Peyer's patch (tissue), 4 donors: ENCODE results near the gene MYH10. TPM values are rescaled to one million over a fixed set of nuclear protein-coding genes. Genes with fewer than 3 reads are reported as not detected.

Experiments used
- DNase-seq, 3 donors: peaks; one replicate each; pipeline ENCODE4 v3.0.0-alpha.2; 2017 to 2019
- H3K27ac ChIP-seq, 4 donors: fragments of 200-600 bp; sonication (generic); one replicate each; pipeline ENCODE4 v1.5.1; 2016 to 2019
- H3K27me3 ChIP-seq, 2 donors: fragments of 200-600 bp; sonication (generic); one replicate each; pipeline ENCODE4 v1.5.1; 2019
- H3K36me3 ChIP-seq, 3 donors: fragments of 200-600 bp; sonication (generic); one replicate each; pipeline ENCODE4 v1.5.1; 2016 to 2019
- H3K4me1 ChIP-seq, 4 donors: fragments of 200-600 bp; sonication (generic); one replicate each; pipeline ENCODE4 v1.5.1; 2016 to 2019
- H3K4me3 ChIP-seq, 4 donors: fragments of 200-600 bp; sonication (generic); 1 replicate in 3 of 4; 2 replicates in 1 of 4; pipeline ENCODE4 v1.5.1; 2016 to 2019; ENCODE audit warnings: mild to moderate bottlenecking in 1 of 4
- H3K9me3 ChIP-seq, 4 donors: fragments of 200-600 bp; sonication (generic); one replicate each; pipeline ENCODE4 v1.5.1; 2016 to 2019; ENCODE audit warnings: mild to moderate bottlenecking in 1 of 4
- POLR2A ChIP-seq, 2 donors: fragments of 450-650 bp; IDR thresholded peaks; one replicate each; pipeline ENCODE4 v1.5.1; 2017; ENCODE audit warnings: antibody characterized with exemption in 2 of 2, mild to moderate bottlenecking in 2 of 2, moderate library complexity in 2 of 2
- total RNA-seq, 4 donors: library from RNA; depleted of rRNA; stranded (reverse); fragments of >200 nt; gene quantifications; one replicate each; pipeline ENCODE4 v1.1.0, GENCODE V29; 2016
- TF ChIP-seq, protein P1 (sequence below), 6 experiments: fragments of 450-650 bp in 4 of 6; fragments of 200-600 bp in 2 of 6; sonication (generic) in 1 of 6; IDR thresholded peaks; one replicate each; pipeline ENCODE4 v1.5.1; 2017 to 2019; ENCODE audit warnings: antibody characterized with exemption in 6 of 6, mild to moderate bottlenecking in 3 of 6, moderate library complexity in 1 of 6

MYH10 gene
- total RNA-seq, 4 donors from 2014 or later: 1.2 to 10.7 (median 3.6) TPM

GRCh38 chr17:8631554-8631877 lies 991 bp upstream of the MYH10 start:
- Histone ChIP-seq H3K36me3 (no peaks in the 10 kb centered on the region), H3K4me3 (peak overlapping the region; percentile 57 to 82 (median 76)), H3K4me1 (peaks cover 0 to 17% (median 12%) of the 10 kb centered on the region in 4 donors), H3K27me3 (peaks cover 0 to 12% of the 10 kb centered on the region in 2 donors), H3K27ac (peak overlapping the region in 3 of 4 donors; percentile 36 to 72 (median 60)), H3K9me3 (no peaks in the 10 kb centered on the region)
- no peak for DNase-seq
- TF ChIP-seq, protein P1, sequence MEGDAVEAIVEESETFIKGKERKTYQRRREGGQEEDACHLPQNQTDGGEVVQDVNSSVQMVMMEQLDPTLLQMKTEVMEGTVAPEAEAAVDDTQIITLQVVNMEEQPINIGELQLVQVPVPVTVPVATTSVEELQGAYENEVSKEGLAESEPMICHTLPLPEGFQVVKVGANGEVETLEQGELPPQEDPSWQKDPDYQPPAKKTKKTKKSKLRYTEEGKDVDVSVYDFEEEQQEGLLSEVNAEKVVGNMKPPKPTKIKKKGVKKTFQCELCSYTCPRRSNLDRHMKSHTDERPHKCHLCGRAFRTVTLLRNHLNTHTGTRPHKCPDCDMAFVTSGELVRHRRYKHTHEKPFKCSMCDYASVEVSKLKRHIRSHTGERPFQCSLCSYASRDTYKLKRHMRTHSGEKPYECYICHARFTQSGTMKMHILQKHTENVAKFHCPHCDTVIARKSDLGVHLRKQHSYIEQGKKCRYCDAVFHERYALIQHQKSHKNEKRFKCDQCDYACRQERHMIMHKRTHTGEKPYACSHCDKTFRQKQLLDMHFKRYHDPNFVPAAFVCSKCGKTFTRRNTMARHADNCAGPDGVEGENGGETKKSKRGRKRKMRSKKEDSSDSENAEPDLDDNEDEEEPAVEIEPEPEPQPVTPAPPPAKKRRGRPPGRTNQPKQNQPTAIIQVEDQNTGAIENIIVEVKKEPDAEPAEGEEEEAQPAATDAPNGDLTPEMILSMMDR (IDR thresholded peaks at IDR 0.05): peak in 1 of 6 experiments; percentile 0
- no peak for TF ChIP-seq POLR2A (IDR thresholded peaks at IDR 0.05)

DNA sequence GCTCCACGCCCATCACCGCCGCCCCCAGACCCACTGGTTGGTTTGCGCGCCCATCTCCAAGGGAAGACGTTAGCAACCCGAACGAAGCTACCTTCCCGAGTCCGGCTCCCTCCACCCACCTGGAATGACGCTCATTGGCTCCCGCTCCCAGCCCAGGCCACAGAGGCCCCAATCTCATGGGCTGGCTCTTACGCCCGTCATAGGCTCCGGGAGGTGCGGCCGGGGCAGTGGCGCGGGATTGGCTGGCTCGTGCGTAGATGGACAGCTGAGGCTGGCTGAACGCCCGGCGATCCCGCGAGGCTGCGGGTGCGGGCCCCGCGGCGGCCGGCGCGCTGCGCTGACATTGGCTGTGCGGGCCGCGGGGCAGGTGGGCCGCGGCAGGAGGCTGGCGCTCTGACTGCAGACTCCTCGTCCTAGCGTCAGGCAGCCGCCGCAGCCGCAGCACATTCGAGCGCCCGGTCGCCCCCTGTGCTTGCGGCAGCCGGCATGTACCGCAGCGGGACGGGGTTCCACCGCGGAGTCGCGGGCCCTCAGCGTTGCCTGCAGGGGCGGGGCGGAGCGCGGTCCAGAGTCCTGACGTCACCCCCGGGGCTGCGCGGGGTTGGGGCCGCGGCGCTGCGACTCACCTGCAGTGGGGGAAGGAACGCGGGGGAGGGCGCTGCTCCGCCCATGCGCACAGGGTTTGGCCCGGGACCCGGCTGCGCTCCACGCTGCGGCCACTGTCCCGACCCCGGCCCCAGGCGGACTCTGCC lies 453 bp upstream of the MYH10 start:
- H3K4me1 ChIP-seq: peaks cover 0 to 17% (median 12%) of the 10 kb centered on the region in 4 donors
- H3K27ac ChIP-seq: peak overlapping the region; percentile 16 to 72 (median 48)
- no peaks in the 10 kb centered on the region for H3K36me3 ChIP-seq
- no peaks in the 10 kb centered on the region for H3K9me3 ChIP-seq
- no peak for TF ChIP-seq POLR2A (IDR thresholded peaks at IDR 0.05)
- TF ChIP-seq, protein P1 (IDR thresholded peaks at IDR 0.05): peak in 3 of 6 experiments; percentile 9 to 25 (median 10)
- DNase-seq: peak; percentile 88 to 97 (median 91)
- H3K27me3 ChIP-seq: peaks cover 0 to 12% of the 10 kb centered on the region in 2 donors
- H3K4me3 ChIP-seq: peak overlapping the region; percentile 57 to 82 (median 76)

DNA sequence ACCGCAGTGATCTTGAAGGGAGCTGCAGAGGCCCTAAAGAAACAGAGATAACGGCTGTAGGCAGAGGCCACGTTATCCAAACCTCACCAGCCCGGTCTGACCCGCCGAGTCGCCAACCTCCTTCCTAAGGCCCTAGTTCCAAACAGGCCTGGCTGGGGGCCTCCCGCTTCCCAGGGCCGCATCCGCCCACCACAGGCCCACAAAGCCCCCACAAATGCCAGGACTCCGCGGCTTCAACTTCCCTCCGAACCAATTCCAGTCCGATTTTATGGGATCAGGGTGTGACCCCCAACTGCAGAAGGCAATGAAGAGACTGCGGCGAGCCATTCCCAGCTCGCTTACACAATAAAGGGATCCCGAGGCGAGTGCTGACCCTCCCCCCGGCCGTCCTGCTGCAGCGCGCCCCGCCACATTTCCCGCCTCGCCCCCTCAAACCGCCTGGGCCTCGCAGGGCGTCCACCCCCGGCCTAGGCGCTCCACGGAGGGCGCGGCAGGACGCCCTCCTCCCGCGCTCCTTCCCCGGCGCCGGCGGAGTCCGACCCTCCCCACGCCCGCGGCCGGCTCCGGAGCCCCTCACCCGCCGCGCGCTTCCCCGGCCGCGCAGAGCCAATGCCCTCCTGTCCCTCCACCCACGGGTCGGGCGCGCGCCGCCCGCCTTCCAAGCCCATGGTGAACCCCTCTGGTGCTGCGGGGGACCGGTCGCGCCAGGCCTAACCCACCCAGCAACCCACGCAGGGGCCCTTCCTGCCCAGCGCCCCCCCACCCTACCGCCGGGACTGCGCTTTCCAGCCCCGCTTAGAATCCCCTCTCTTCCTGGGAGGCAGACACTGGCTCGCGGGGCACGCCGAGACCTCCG lies 926 bp downstream of the MYH10 start:
- peaks cover 0 to 12% of the 10 kb centered on the region in 2 donors for H3K27me3 ChIP-seq
- H3K9me3 ChIP-seq: no peaks in the 10 kb centered on the region

DNA sequence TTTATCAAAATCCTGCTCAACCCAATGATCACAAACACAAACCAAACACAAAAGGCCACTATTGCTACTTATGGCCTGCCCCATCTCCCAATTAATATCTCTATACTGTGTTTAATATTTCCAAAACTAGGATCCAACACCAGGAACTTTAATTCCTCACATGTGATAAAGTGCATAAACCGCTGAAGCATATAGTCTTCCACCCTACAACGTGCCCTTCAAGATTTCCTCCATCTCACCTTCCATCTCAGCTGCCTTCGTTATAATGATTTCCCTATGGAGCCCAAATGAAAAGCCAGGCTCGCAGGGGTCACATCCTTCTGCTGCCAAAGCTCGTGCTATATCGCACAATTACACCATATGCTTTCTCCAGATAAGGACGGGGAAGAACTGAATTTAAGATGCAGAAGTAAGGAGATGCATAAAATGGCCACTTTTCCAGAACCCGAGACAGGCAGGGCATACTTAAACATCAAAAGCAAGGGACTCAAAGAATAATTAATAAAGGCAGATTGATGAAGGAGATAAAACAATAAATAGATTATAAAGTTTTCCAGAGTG lies 1.8 kb downstream of the MYH10 start:
- no peaks in the 10 kb centered on the region for H3K9me3 ChIP-seq
- peaks cover 0 to 17% (median 12%) of the 10 kb centered on the region in 4 donors for H3K4me1 ChIP-seq
- no peak overlapping the region for H3K27ac ChIP-seq
- H3K36me3 ChIP-seq: no peaks in the 10 kb centered on the region
- TF ChIP-seq, protein P1 (IDR thresholded peaks at IDR 0.05): no peak
- TF ChIP-seq POLR2A (IDR thresholded peaks at IDR 0.05): no peak
- H3K27me3 ChIP-seq: peaks cover 0 to 12% of the 10 kb centered on the region in 2 donors
- DNase-seq: no peak
- peak overlapping the region in 1 of 4 donors; percentile 77 for H3K4me3 ChIP-seq

More for the DNA sequence above, 926 bp downstream of the MYH10 start:
- no peaks in the 10 kb centered on the region for H3K36me3 ChIP-seq
- peak overlapping the region; percentile 57 to 82 (median 76) for H3K4me3 ChIP-seq
- TF ChIP-seq, protein P1 (IDR thresholded peaks at IDR 0.05): no peak
- TF ChIP-seq POLR2A (IDR thresholded peaks at IDR 0.05): no peak
- H3K27ac ChIP-seq: peak overlapping the region in 3 of 4 donors; percentile 12 to 72 (median 60)
- peak in 1 of 3 donors; percentile 50 for DNase-seq
- H3K4me1 ChIP-seq: peaks cover 0 to 17% (median 12%) of the 10 kb centered on the region in 4 donors

DNA sequence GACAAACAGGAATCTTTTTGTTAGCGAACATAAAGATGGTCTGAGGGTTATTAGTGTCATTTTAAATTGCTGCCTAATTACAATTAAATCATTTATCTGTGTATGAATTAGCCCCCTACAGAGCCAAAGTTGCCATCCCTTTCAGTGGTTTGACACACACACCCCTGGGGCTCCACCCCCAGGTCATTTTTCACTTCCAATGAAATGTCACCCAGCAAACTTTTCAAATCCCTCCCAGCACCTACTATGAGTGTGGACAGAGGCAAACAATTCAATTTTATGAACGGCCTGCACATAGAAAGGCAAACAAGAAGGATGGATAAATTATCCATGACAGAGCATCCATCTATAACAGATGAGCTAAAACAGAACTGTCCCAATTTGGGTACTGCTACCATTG lies 2.4 kb downstream of the MYH10 start:
- DNase-seq: no peak
- Histone ChIP-seq H3K4me3 (no peak overlapping the region), H3K27me3 (peaks cover 0 to 12% of the 10 kb centered on the region in 2 donors), H3K9me3 (no peaks in the 10 kb centered on the region), H3K4me1 (peaks cover 0 to 17% (median 12%) of the 10 kb centered on the region in 4 donors), H3K27ac (no peak overlapping the region), H3K36me3 (no peaks in the 10 kb centered on the region)
- TF ChIP-seq, protein P1 (IDR thresholded peaks at IDR 0.05): no peak
- TF ChIP-seq POLR2A (IDR thresholded peaks at IDR 0.05): no peak
